ENCODE data around the gene ATP8B3. TPM values are rescaled to one million over a fixed set of nuclear protein-coding genes. Genes with fewer than 3 reads are reported as not detected.

Gene ATP8B3
- total and polyA plus RNA-seq, 10 of the 15 experiments (the other 5 are each of a cell fraction or from before 2014, with no cell fraction given), result 0.13 to 1.7 (median 0.52) TPM

- TF ChIP-seq ELK1 (IDR thresholded peaks at IDR 0.05; ENCODE audit: low read depth, low read length), result no peak
- TF ChIP-seq CHD1 (IDR thresholded peaks at IDR 0.05; ENCODE audit: low read depth, low read length), result no peak
Measured at GRCh38 chr19:1828279-1829238, 16.5 kb upstream of the ATP8B3 start (continued).

GRCh38 chr19:1827566-1828278 is 15.6 kb upstream of the ATP8B3 start:
- ChIA-PET RAD21 (ENCODE audit: unreplicated experiment) (no interaction called here), CTCF (interaction anchor here (2.1 to 2.7 kb wide), 2 partner anchors 10 to 35 kb away, joined by 10 to 19 read pairs; no protein-coding TSS in a partner anchor), SMC1A (ENCODE audit: uncharacterized antibody, unreplicated experiment) (no interaction called here), POLR2A (no interaction called here)
- Histone ChIP-seq H3K4me1 (ENCODE audit: control insufficient read depth, insufficient read depth, low read length) (no peaks in the 10 kb centered on the region), H3K9me3 (replicated peaks; ENCODE audit: control insufficient read depth, insufficient read depth, low read length) (no peaks in the 10 kb centered on the region), H4K20me1 (ENCODE audit: control insufficient read depth, insufficient read depth) (no peaks in the 10 kb centered on the region), H3K4me3 (no peak overlapping the region), H3K27ac (ENCODE audit: control insufficient read depth, insufficient read depth) (no peak overlapping the region), H3K4me2 (ENCODE audit: control insufficient read depth, insufficient read depth) (no peak overlapping the region), H3K9ac (ENCODE audit: control insufficient read depth, insufficient read depth, low read length) (no peak overlapping the region), H3K79me2 (ENCODE audit: control insufficient read depth, insufficient read depth, low read length) (no peaks in the 10 kb centered on the region; the same call in 1 of the 2 replicates), H2AFZ (ENCODE audit: control insufficient read depth, low read depth, low read length) (no peak overlapping the region), H3K27me3 (replicated peaks in 1 of 2; ENCODE audit: control insufficient read depth in 2 of 2, insufficient read depth in 2 of 2, low read length in 1 of 2) (no peaks in the 10 kb centered on the region), H3K36me3 (ENCODE audit: control insufficient read depth in 2 of 2, insufficient read depth in 2 of 2, low read length in 1 of 2) (peaks cover 2 to 6% of the 10 kb centered on the region in 2 experiments; a peak in 3 of 4 replicates)
- in situ Hi-C loops (cut with MboI) (no loop called here), intact Hi-C loops (cut with micrococcal nuclease; ENCODE audit: unreplicated experiment) (no loop called here)
- ATAC-seq, result no peak
- no peak for DNase-seq (ENCODE audit: low read depth, low spot score)
- 86% methylated on average over 37 of the region's 41 CpGs for WGBS (ENCODE audit: insufficient coverage, insufficient replicate concordance, low lambda C conversion rate, missing lambda C conversion rate)
- no peak for FAIRE-seq
- TSS peak; percentile 44 for BruUV-seq (replicated peaks)
- TF ChIP-seq YY1 (IDR thresholded peaks at IDR 0.05; ENCODE audit: low read depth, low read length) (no peak), PAX8 (IDR thresholded peaks at IDR 0.05) (no peak), STAT1 (conservative IDR thresholded peaks at IDR 0.05) (no peak), MYB (IDR thresholded peaks at IDR 0.05; ENCODE audit: borderline replicate concordance, low read depth, low read length) (no peak), SUZ12 (IDR thresholded peaks at IDR 0.05; ENCODE audit: unreplicated experiment) (no peak), FOXM1 (IDR thresholded peaks at IDR 0.05; ENCODE audit: low read depth, low read length) (no peak), CHD1 (IDR thresholded peaks at IDR 0.05; ENCODE audit: low read depth, low read length) (no peak), USF1 (IDR thresholded peaks at IDR 0.05; ENCODE audit: borderline replicate concordance, extremely low read length, insufficient read depth, low read depth, low read length) (no peak), NRF1 (conservative IDR thresholded peaks at IDR 0.05; ENCODE audit: low read depth, low read length) (no peak), TBL1XR1 (IDR thresholded peaks at IDR 0.05; ENCODE audit: low read depth, low read length) (no peak), PBX3 (IDR thresholded peaks at IDR 0.05; ENCODE audit: insufficient replicate concordance, low read depth, low read length) (no peak), ZNF24 (IDR thresholded peaks at IDR 0.05) (no peak), RAD51 (IDR thresholded peaks at IDR 0.05) (no peak)

Measured in GM12878 (cell line).